ENCODE results near the gene HTT-AS.

HTT-AS gene

GRCh38 chr4:3091464-3091863 is 17.1 kb upstream of the HTT-AS start:
- no peak overlapping the region for H3K4me3 ChIP-seq (ENCODE audit: low read depth, low read length)
- no peak for DNase-seq (ENCODE audit: low read depth)
- TF ChIP-seq CTCF (IDR thresholded peaks at IDR 0.05; ENCODE audit: low read depth, low read length, missing control alignments): no peak

DNA sequence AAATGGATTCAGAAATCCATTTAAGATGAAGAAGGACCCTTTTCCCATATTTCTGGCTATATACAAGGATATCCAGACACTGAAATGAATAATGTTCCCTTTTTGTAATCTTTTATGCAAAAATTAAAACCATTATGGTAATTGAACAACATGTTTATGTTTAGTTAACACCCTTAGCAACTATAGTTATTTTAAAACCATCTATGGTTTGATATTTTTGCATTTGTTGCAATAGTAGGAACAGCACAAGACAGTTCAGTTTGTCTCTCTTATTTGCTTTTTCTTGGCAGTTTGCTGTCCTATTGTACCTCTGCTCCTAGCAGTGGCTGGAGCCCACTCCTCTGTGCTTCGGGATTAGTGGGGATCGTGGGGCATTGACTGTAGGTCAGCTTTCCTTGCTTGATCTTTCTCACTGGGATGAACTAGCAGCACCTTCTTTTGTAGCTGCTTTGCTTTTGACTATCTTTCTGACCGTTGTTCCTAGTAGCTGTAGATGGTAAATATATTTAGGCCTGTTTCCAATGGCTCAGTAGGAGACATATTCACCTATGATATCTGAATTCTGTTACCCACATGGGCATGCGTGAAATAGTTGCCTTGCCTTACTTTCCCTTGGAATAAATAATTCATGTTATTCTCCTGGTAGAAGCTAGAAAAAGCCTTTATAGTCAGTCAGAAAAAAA is 12.9 kb upstream of the HTT-AS start:
- no peak overlapping the region for H3K4me3 ChIP-seq (ENCODE audit: low read depth, low read length)
- no peak for DNase-seq (ENCODE audit: low read depth)
- TF ChIP-seq CTCF (IDR thresholded peaks at IDR 0.05; ENCODE audit: low read depth, low read length, missing control alignments): no peak

- no peak overlapping the region; the same call in 1 of the 2 replicates for H3K4me3 ChIP-seq (ENCODE audit: low read depth, low read length)
Measured at GRCh38 chr4:3085948-3086670, 11.8 kb upstream of the HTT-AS start.

GRCh38 chr4:3083732-3084131 is 9.4 kb upstream of the HTT-AS start:
- H3K4me3 ChIP-seq (ENCODE audit: low read depth, low read length): no peak overlapping the region
- TF ChIP-seq CTCF (IDR thresholded peaks at IDR 0.05; ENCODE audit: low read depth, low read length, missing control alignments): no peak
- DNase-seq (ENCODE audit: low read depth): no peak

More at GRCh38 chr4:3085948-3086670, 11.8 kb upstream of the HTT-AS start:
- TF ChIP-seq CTCF (IDR thresholded peaks at IDR 0.05; ENCODE audit: low read depth, low read length, missing control alignments): no peak
- no peak for DNase-seq (ENCODE audit: low read depth)

DNA sequence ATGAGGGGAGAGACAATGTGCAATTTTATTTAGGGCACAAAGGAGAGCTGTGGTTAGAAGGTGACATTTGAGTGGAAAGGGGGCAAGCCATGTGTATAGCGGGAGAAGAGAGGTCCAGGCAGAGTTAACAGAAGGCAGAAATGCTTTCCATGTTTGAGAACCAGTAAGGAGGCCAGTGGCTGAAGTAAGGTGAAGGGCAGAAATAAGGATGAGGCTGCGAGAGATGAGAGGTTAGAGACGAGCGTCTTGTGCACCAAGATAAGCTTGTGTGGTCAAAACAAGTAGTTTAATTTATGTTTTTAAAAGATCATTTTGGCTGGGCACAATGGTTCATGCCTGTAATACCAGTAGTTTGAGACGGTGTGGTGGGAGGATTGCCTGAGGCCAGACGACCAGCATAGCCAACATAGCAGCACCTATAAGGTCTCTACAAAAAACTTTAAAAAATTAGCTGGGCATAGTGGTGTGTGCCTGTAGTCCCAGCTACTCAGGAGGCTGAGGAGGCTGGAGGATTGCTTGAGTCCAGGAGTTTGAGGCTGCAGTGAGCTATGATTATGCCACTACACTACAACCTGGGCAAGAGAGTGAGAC is 8.7 kb upstream of the HTT-AS start:
- no peak overlapping the region for H3K4me3 ChIP-seq (ENCODE audit: low read depth, low read length)
- TF ChIP-seq CTCF (IDR thresholded peaks at IDR 0.05; ENCODE audit: low read depth, low read length, missing control alignments): no peak
- no peak for DNase-seq (ENCODE audit: low read depth)

- peak overlapping the region; percentile 29 for H3K4me3 ChIP-seq (ENCODE audit: low read depth, low read length)
- TF ChIP-seq CTCF (IDR thresholded peaks at IDR 0.05; ENCODE audit: low read depth, low read length, missing control alignments): no peak
- DNase-seq (ENCODE audit: low read depth): peak; percentile 58
Measured at GRCh38 chr4:3079694-3080123, 5.4 kb upstream of the HTT-AS start.
